GM12878 (cell line): ENCODE data around the gene TMED6. TPM values are rescaled to one million over a fixed set of nuclear protein-coding genes. Genes with fewer than 3 reads are reported as not detected.

ENCODE experiments used
- ATAC-seq: fragments of 200-7000 bp; cut with Tn5 transposase; 3 replicates; pipeline ENCODE4 v1.9.1; 2020; ENCODE audit warnings: mild to moderate bottlenecking, moderate library complexity
- BruUV-seq: library from RNA; stranded (reverse); fragments of 400-500 nt; replicated peaks from 2 replicates; lab custom pipeline; 2021; lab: Mats Ljungman, UMichigan
- CTCF ChIA-PET: fragments of 300-600 bp; sonication (Branson Sonifier 250); formaldehyde crosslinking; extraction: SDS; loops from one replicate; lab custom pipeline; 2021; ENCODE audit warnings: inconsistent platforms; lab: Yijun Ruan, JAX
- POLR2A ChIA-PET: fragments of 350-600 bp; formaldehyde crosslinking; extraction: SDS; loops from one replicate; lab custom pipeline; 2021; ENCODE audit warnings: inconsistent platforms; lab: Charles Lee
- RAD21 ChIA-PET: fragments of 300-600 bp; sonication (Branson Sonifier 250); formaldehyde crosslinking; loops from one replicate; lab custom pipeline; 2023; ENCODE audit warnings: antibody characterized with exemption; ENCODE audit not compliant: unreplicated experiment; lab: Charles Lee
- SMC1A ChIA-PET: fragments of 300-600 bp; sonication (Branson Sonifier 250); formaldehyde crosslinking; loops from one replicate; lab custom pipeline; 2023; ENCODE audit not compliant: unreplicated experiment, uncharacterized antibody; lab: Charles Lee
- DNase-seq: peaks from one replicate; pipeline ENCODE4 v3.0.0-alpha.2; 2011; ENCODE audit warnings: low read depth, low spot score
- FAIRE-seq: peaks from 3 replicates; lab custom pipeline; 2011; peaks lifted over from hg19 to GRCh38; lab: Jason Lieb, UNC
- H2AFZ ChIP-seq: 2 replicates; pipeline ENCODE4 v1.6.0; 2011; ENCODE audit warnings: low read depth, low read length, control low read depth; ENCODE audit not compliant: control insufficient read depth
- H3K27ac ChIP-seq: 2 replicates; pipeline ENCODE4 v1.5.1; 2011; ENCODE audit warnings: control low read depth; ENCODE audit not compliant: control insufficient read depth, insufficient read depth
- H3K27me3 ChIP-seq, 2 experiments: replicated peaks in 1 of 2; 2 replicates each; pipeline versions ENCODE4 v1.6.0 to v1.6.1; 2011; ENCODE audit warnings: low read length in 1 of 2; ENCODE audit not compliant: control insufficient read depth in 2 of 2, insufficient read depth in 2 of 2
- H3K36me3 ChIP-seq, 2 experiments: 2 replicates each; pipeline ENCODE4 v1.5.1; 2011; ENCODE audit warnings: low read length in 1 of 2; ENCODE audit not compliant: control insufficient read depth in 2 of 2, insufficient read depth in 2 of 2
- H3K4me1 ChIP-seq: 2 replicates; pipeline ENCODE4 v1.6.1; 2011; ENCODE audit warnings: mild to moderate bottlenecking, low read length, moderate library complexity, mixed read lengths; ENCODE audit not compliant: control insufficient read depth, insufficient read depth
- H3K4me2 ChIP-seq: 2 replicates; pipeline ENCODE4 v1.6.0; 2011; ENCODE audit warnings: control low read depth; ENCODE audit not compliant: control insufficient read depth, insufficient read depth
- H3K4me3 ChIP-seq: fragments of 200-600 bp; sonication (generic); 2 replicates; pipeline ENCODE4 v1.5.1; 2016
- H3K79me2 ChIP-seq: 2 replicates; pipeline ENCODE4 v1.6.0; 2011; ENCODE audit warnings: low read length; ENCODE audit not compliant: control insufficient read depth, insufficient read depth
- H3K9ac ChIP-seq: 2 replicates; pipeline ENCODE4 v1.8.0; 2011; ENCODE audit warnings: low read length, control low read depth, mixed read lengths; ENCODE audit not compliant: control insufficient read depth, insufficient read depth
- H3K9me3 ChIP-seq: replicated peaks from 3 replicates; pipeline ENCODE4 v1.5.1; 2011; ENCODE audit warnings: mild to moderate bottlenecking, low read length; ENCODE audit not compliant: control insufficient read depth, insufficient read depth
- H4K20me1 ChIP-seq: 2 replicates; pipeline ENCODE4 v1.6.0; 2011; ENCODE audit not compliant: control insufficient read depth, insufficient read depth
- ASH2L ChIP-seq: fragments of 300-600, 200-600 bp; sonication (generic); IDR thresholded peaks from 2 replicates; pipeline ENCODE4 v1.6.1; 2017; ENCODE audit warnings: low read depth, mild to moderate bottlenecking, borderline replicate concordance
- ATF3 ChIP-seq: IDR thresholded peaks from 2 replicates; pipeline ENCODE4 v1.6.1; 2011; ENCODE audit warnings: low read depth, mild to moderate bottlenecking, low read length, moderate library complexity, borderline replicate concordance; ENCODE audit errors: extremely low read depth
- ELK1 ChIP-seq: IDR thresholded peaks from 2 replicates; pipeline ENCODE4 v1.6.1; 2012; ENCODE audit warnings: low read depth, low read length, improper control_type of control experiment
- EZH2 ChIP-seq: IDR thresholded peaks from 2 replicates; pipeline ENCODE4 v1.6.1; 2012; ENCODE audit warnings: low read depth, mild to moderate bottlenecking, control low read depth, inconsistent platforms, low read length, borderline replicate concordance; ENCODE audit not compliant: control insufficient read depth
- FOXM1 ChIP-seq: IDR thresholded peaks from 2 replicates; pipeline ENCODE4 v1.6.1; 2012; ENCODE audit warnings: low read depth, mild to moderate bottlenecking, inconsistent platforms, low read length, moderate library complexity
- GABPA ChIP-seq: IDR thresholded peaks from 2 replicates; pipeline ENCODE4 v1.6.1; 2014; ENCODE audit warnings: antibody characterized with exemption, low read depth, mild to moderate bottlenecking, inconsistent platforms
- SPI1 ChIP-seq: IDR thresholded peaks from 2 replicates; pipeline ENCODE4 v1.6.1; 2011; ENCODE audit warnings: low read depth, mild to moderate bottlenecking, low read length, moderate library complexity, borderline replicate concordance; ENCODE audit not compliant: insufficient read depth
- TBL1XR1 ChIP-seq: IDR thresholded peaks from 2 replicates; pipeline ENCODE4 v1.6.1; 2012; ENCODE audit warnings: low read depth, low read length, improper control_type of control experiment
- YY1 ChIP-seq: IDR thresholded peaks from 2 replicates; pipeline ENCODE4 v1.6.1; 2011; ENCODE audit warnings: low read depth, mild to moderate bottlenecking, low read length
- WGBS: methylation state at CpG from one replicate; pipeline ENCODE4 v1.1.6; 2016; ENCODE audit warnings: low lambda C conversion rate; ENCODE audit not compliant: insufficient replicate concordance, insufficient coverage; ENCODE audit errors: missing lambda C conversion rate; 5-methylcytosine and 5-hydroxymethylcytosine counted together
- in situ Hi-C: fragments of 300-500 bp; cut with MboI; formaldehyde crosslinking; loops from 9 replicates; pipeline ENCODE4 v1.14.3; 2018; ENCODE audit warnings: mixed read lengths
- intact Hi-C: fragments of 100-400 bp; cut with micrococcal nuclease; formaldehyde crosslinking; loops from one replicate; pipeline ENCODE4 v1.14.2; 2022; ENCODE audit not compliant: unreplicated experiment
- polyA plus RNA-seq, 11 experiments: library from polyadenylated mRNA; depleted of rRNA in 4 of 11; unstranded in 6 of 11; stranded (reverse) in 5 of 11; fragments of >200 nt; fragmentation: Nextera tagmentation in 4 of 11; fragmentation: Illumina TruSeq in 1 of 11; extraction: Ambion mirVana in 4 of 11; extraction: Trizol in 1 of 11; gene quantifications; 1 replicate in 1 of 11; 2 replicates in 10 of 11; pipeline versions ENCODE4 v1.2.1 to v1.2.3, GENCODE V29; 2011 to 2016; ENCODE audit warnings: inconsistent platforms in 2 of 11, missing spikeins in 2 of 11, low read depth in 1 of 11
- total RNA-seq, 4 experiments: library from RNA; depleted of rRNA in 3 of 4; stranded (reverse); fragments of >200 nt in 3 of 4; fragmentation: Illumina TruSeq in 1 of 4; extraction: Trizol in 1 of 4; gene quantifications; 2 replicates each; pipeline versions ENCODE4 v1.2.1 to v1.2.3, GENCODE V29; 2013 to 2021
- TF ChIP-seq, protein P1 (sequence below), 3 experiments: IDR thresholded peaks in 2 of 3; conservative IDR thresholded peaks in 1 of 3; 2 replicates each; pipeline ENCODE4 v1.5.1; 2011; ENCODE audit warnings: low read depth in 3 of 3, low read length in 3 of 3, mild to moderate bottlenecking in 3 of 3, control low read depth in 2 of 3, moderate library complexity in 2 of 3, inconsistent platforms in 1 of 3, mixed read lengths in 1 of 3; ENCODE audit not compliant: control insufficient read depth in 2 of 3, insufficient read depth in 1 of 3; ENCODE audit errors: extremely low read depth in 1 of 3

Gene TMED6
- total and polyA plus RNA-seq, 10 of the 15 experiments (the other 5 are each of a cell fraction or from before 2014, with no cell fraction given): 0.27 to 1.7 (median 0.78) TPM

DNA sequence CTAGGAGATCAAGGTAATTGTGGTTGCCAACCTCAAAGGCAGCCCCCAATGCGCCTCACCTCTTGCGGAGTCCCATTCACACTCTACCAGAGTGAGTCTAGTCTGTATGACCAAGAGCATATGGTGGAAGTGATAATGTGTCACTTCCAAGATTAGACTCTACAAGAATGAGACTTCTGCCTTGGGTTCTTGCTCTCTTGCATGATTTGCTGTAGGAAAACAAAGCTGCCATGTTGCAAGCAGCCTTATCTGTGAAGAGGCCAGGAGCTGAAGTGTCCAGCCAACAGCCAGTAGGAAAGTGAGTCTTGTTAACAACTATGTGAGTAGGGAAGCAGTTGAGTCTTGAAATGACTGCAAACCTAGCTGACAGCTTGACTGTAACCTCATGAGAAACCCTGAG, 30.8 kb upstream of the TMED6 start (continued):
- TF ChIP-seq SPI1: no peak
- TF ChIP-seq, protein P1, sequence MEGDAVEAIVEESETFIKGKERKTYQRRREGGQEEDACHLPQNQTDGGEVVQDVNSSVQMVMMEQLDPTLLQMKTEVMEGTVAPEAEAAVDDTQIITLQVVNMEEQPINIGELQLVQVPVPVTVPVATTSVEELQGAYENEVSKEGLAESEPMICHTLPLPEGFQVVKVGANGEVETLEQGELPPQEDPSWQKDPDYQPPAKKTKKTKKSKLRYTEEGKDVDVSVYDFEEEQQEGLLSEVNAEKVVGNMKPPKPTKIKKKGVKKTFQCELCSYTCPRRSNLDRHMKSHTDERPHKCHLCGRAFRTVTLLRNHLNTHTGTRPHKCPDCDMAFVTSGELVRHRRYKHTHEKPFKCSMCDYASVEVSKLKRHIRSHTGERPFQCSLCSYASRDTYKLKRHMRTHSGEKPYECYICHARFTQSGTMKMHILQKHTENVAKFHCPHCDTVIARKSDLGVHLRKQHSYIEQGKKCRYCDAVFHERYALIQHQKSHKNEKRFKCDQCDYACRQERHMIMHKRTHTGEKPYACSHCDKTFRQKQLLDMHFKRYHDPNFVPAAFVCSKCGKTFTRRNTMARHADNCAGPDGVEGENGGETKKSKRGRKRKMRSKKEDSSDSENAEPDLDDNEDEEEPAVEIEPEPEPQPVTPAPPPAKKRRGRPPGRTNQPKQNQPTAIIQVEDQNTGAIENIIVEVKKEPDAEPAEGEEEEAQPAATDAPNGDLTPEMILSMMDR (IDR thresholded peaks at IDR 0.05 in 2 of 3, conservative IDR thresholded peaks at IDR 0.05 in 1 of 3; ENCODE audit: control insufficient read depth in 2 of 3, extremely low read depth in 1 of 3, insufficient read depth in 1 of 3, low read depth in 3 of 3, low read length in 3 of 3): no peak

GRCh38 chr16:69381231-69381630, 29.6 kb upstream of the TMED6 start:
- 8% methylated on average over 2 of the region's 2 CpGs for WGBS
- Histone ChIP-seq H3K4me2 (no peak overlapping the region), H3K4me3 (no peak overlapping the region), H3K9me3 (no peaks in the 10 kb centered on the region), H3K36me3 (peaks cover 2 to 20% of the 10 kb centered on the region in 2 experiments; a peak in 2 of 4 replicates), H3K27ac (no peak overlapping the region), H2AFZ (no peak overlapping the region), H3K9ac (no peak overlapping the region), H3K27me3 (no peaks in the 10 kb centered on the region), H3K79me2 (peaks cover 36% of the 10 kb centered on the region), H3K4me1 (peaks cover 9% of the 10 kb centered on the region)
- ChIA-PET POLR2A (interaction anchor here (0.6 to 1.0 kb wide), 4 partner anchors 40 to 1288 kb away, joined by 3 to 6 read pairs (median 4); no protein-coding TSS in a partner anchor), CTCF (interaction anchor here (0.6 to 3.0 kb wide), 7 partner anchors 14 to 390 kb away, joined by 3 to 20 read pairs (median 4); partner anchors contain the start of gene NOB1), RAD21 (no interaction called here), SMC1A (interaction anchor here (1.0 to 1.1 kb wide), 3 partner anchors 15 to 373 kb away, joined by 3 to 6 read pairs (median 4); partner anchors contain the start of gene NOB1)
- ATAC-seq (no peak), DNase-seq (no peak)
- no TSS peak for BruUV-seq
- intact Hi-C loops (no loop called here), in situ Hi-C loops (no loop called here)
- TF ChIP-seq ASH2L (no peak), FOXM1 (no peak), GABPA (no peak), ATF3 (no peak), ELK1 (no peak), TBL1XR1 (no peak), EZH2 (no peak), YY1 (no peak)
- TF ChIP-seq, all 136 proteins: peak for 0
- no peak for FAIRE-seq
- H4K20me1 ChIP-seq: no peaks in the 10 kb centered on the region
